ENCODE data around the gene NDUFS5.

The NDUFS5 gene

GRCh38 chr1:39080269-39080826 lies 54.2 kb downstream of the NDUFS5 start:
- H3K4me1 ChIP-seq, result peaks cover 0 to 30% (median 23%) of the 10 kb centered on the region in 4 donors
- H3K27me3 ChIP-seq, result peaks cover 0 to 12% of the 10 kb centered on the region in 2 donors
- intact Hi-C loops (cut with DNase I; ENCODE audit: low total_unique reads), result no loop called here
- no peak for DNase-seq
- no peaks in the 10 kb centered on the region for H3K9me3 ChIP-seq
- TF ChIP-seq CTCF (IDR thresholded peaks at IDR 0.05), result no peak
- H3K36me3 ChIP-seq, result no peaks in the 10 kb centered on the region
- no peak overlapping the region for H3K27ac ChIP-seq
- peak overlapping the region in 1 of 2 donors; percentile 63 for H3K4me3 ChIP-seq

DNA sequence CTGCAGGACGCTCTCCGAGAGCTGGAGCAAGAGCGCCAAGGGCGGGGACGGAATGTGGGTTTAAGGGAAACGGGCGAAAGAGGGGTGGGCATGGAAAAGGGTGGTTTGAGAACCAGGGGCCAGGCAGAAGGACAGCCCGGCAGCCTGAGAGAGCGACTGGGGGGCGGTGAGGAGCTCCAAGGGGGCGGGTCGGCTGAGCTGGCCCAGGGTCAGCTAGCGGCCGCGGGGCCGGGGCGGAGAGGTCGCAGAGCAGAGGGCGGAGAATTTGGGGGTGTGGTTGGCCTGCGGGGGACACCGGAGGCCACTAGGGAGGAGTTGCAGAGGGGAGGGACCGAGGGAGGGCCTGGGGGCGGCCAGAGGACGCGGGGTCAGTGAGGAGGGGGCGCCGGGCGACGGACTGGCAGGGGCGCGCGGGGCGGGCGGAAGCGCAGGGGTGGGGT lies 54.7 kb downstream of the NDUFS5 start:
- intact Hi-C loops (cut with DNase I; ENCODE audit: low total_unique reads), result no loop called here
- no peak for DNase-seq

DNA sequence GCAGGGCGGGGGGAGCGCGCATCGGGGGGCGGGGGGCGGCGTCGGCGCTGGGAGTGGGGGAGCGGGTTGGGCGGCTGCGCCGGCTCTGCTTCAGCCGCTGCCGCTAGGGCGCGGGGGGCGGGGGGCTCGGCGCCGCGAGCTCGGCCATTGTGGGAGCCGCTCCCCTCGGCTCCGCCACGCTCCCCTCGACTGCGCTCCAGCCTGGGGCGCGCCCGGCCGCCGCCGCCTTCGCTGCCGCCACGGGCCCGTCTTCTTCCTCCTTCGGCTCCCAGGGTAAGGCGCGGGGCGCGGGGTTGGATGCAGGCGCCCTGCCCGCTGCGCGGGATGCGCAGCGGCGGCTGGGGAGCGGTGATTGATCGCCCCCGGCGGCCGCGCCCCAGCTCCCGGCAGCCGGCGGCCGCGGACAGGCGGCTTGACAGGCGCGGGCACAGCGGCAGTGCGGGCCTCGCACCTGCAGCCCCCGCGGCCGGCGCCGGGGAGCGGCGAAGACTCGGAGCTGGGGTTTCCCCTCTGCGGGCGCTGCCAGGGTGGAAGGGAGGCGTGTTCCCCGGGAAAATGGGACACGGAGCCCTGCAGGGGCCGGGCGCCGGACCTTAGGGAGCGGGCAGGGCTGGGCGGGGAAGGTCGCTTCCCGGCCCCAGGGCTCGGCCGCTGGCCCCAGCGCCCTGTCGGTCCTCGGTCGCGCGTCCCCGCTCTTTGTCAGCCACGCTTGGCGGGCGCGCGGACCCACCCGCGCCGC lies 55.3 kb downstream of the NDUFS5 start:
- DNase-seq, result no peak
- Histone ChIP-seq H3K27me3 (peaks cover 0 to 12% of the 10 kb centered on the region in 2 donors), H3K36me3 (no peaks in the 10 kb centered on the region), H3K9me3 (no peaks in the 10 kb centered on the region), H3K4me3 (peak overlapping the region; percentile 52 to 63), H3K27ac (peak overlapping the region in 1 of 2 donors; percentile 27), H3K4me1 (peaks cover 0 to 34% (median 25%) of the 10 kb centered on the region in 4 donors)
- intact Hi-C loops (cut with DNase I; ENCODE audit: low total_unique reads), result no loop called here
- TF ChIP-seq CTCF (IDR thresholded peaks at IDR 0.05), result peak in 1 of 2 experiments; percentile 5

More for the DNA sequence above, 54.7 kb downstream of the NDUFS5 start:
- Histone ChIP-seq H3K27ac (no peak overlapping the region), H3K9me3 (no peaks in the 10 kb centered on the region), H3K4me3 (peak overlapping the region; percentile 52 to 63), H3K4me1 (peaks cover 0 to 33% (median 24%) of the 10 kb centered on the region in 4 donors), H3K27me3 (peaks cover 0 to 12% of the 10 kb centered on the region in 2 donors), H3K36me3 (no peaks in the 10 kb centered on the region)
- TF ChIP-seq CTCF (IDR thresholded peaks at IDR 0.05), result no peak

DNA sequence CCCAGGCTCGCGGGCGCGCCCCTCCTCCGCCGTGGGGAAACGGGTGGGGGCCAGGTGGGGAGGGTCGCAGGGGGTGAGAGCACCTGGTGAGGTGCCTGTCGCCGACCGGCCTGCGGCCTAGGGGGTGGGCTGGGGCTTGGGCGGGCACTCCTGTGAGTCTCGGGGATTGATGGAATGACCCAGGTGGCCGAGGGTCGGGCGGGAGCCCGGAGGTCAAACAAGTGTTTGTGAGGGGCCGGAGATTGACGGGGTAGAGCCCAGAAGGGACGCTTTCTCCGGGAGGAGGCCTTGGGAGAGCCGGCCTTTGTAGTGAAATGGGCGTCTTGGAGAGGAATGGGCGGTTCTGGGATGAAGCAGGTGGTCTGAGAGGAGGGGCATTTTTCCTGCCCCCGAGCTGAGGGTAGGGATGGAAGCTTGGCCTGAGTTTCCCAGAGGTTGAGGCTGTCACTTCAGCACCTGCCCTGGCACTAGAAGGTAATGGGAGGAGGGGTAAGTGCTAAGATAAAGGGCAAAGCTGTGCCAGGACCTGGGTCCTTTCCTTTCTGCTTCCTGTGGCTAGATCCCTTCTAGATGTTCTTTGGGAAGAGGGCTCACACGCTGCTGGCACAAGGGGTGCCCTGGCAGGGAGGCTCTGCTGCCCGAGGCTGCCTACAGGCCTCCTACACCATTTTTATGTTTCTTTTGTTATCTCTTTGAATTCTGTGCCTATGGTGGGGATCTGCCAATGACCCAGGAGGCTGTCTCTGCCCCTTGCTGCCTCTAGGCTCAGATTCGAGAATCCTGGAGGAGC lies 56.1 kb downstream of the NDUFS5 start:
- TF ChIP-seq CTCF (IDR thresholded peaks at IDR 0.05), result no peak
- H3K4me1 ChIP-seq, result peaks cover 0 to 37% (median 28%) of the 10 kb centered on the region in 4 donors
- H3K27me3 ChIP-seq, result peaks cover 0 to 12% of the 10 kb centered on the region in 2 donors
- no peaks in the 10 kb centered on the region for H3K9me3 ChIP-seq
- DNase-seq, result no peak
- H3K4me3 ChIP-seq, result peak overlapping the region; percentile 52 to 63
- H3K36me3 ChIP-seq, result no peaks in the 10 kb centered on the region
- H3K27ac ChIP-seq, result peak overlapping the region in 1 of 2 donors; percentile 27
- intact Hi-C loops (cut with DNase I; ENCODE audit: low total_unique reads), result no loop called here

DNA sequence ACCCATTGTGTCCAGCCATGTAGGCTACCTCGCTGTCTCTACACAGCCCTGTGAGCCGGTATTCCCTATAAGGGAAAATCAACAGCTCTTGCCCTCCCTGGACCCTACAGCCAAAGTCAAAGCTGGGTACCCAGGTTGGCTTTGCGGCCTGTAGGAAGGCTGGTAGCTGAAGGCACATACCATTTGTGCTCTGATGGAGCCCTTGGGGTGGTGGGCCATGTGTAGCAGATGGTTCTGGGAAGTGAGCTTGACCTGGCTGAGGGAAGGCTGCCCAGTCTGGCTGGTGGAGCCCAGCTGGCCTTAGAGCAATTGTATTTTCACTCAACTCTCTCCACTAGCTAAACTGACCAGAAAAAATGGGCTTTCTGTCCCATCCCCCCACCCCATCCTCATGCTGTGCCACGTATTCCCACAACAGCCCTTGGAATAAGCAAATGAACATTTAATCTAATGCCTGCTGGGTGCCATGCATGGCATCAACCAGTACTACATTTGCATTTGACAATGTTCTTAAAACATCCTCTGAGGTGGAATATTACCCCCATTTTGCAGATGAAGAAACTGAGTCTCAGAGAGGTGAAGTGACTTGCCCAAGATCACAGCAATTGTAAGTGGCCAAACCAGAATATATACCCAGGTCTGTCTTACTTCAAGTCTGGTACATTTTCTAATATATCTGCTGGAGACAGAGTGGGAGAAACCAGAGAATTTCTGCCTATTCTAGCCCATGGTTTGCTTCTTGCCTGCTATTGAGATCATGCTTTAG lies 56.8 kb downstream of the NDUFS5 start:
- H3K4me3 ChIP-seq, result no peak overlapping the region
- no peaks in the 10 kb centered on the region for H3K9me3 ChIP-seq
- intact Hi-C loops (cut with DNase I; ENCODE audit: low total_unique reads), result no loop called here
- peaks cover 0 to 44% (median 34%) of the 10 kb centered on the region in 4 donors for H3K4me1 ChIP-seq
- no peaks in the 10 kb centered on the region for H3K36me3 ChIP-seq
- H3K27me3 ChIP-seq, result peaks cover 0 to 12% of the 10 kb centered on the region in 2 donors
- DNase-seq, result no peak
- H3K27ac ChIP-seq, result no peak overlapping the region
- TF ChIP-seq CTCF (IDR thresholded peaks at IDR 0.05), result no peak
